ENCODE results near the gene TBL1XR1. TPM values are rescaled to one million over a fixed set of nuclear protein-coding genes. Genes with fewer than 3 reads are reported as not detected.

Gene TBL1XR1
- total RNA-seq, 4 donors from 2014 or later = 103 to 131 (median 112) TPM

- TF ChIP-seq, protein P1, sequence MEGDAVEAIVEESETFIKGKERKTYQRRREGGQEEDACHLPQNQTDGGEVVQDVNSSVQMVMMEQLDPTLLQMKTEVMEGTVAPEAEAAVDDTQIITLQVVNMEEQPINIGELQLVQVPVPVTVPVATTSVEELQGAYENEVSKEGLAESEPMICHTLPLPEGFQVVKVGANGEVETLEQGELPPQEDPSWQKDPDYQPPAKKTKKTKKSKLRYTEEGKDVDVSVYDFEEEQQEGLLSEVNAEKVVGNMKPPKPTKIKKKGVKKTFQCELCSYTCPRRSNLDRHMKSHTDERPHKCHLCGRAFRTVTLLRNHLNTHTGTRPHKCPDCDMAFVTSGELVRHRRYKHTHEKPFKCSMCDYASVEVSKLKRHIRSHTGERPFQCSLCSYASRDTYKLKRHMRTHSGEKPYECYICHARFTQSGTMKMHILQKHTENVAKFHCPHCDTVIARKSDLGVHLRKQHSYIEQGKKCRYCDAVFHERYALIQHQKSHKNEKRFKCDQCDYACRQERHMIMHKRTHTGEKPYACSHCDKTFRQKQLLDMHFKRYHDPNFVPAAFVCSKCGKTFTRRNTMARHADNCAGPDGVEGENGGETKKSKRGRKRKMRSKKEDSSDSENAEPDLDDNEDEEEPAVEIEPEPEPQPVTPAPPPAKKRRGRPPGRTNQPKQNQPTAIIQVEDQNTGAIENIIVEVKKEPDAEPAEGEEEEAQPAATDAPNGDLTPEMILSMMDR (IDR thresholded peaks at IDR 0.05; ENCODE audit: low read depth) = no peak
Measured at GRCh38 chr3:177133860-177134815, 63.1 kb downstream of the TBL1XR1 start.

DNA sequence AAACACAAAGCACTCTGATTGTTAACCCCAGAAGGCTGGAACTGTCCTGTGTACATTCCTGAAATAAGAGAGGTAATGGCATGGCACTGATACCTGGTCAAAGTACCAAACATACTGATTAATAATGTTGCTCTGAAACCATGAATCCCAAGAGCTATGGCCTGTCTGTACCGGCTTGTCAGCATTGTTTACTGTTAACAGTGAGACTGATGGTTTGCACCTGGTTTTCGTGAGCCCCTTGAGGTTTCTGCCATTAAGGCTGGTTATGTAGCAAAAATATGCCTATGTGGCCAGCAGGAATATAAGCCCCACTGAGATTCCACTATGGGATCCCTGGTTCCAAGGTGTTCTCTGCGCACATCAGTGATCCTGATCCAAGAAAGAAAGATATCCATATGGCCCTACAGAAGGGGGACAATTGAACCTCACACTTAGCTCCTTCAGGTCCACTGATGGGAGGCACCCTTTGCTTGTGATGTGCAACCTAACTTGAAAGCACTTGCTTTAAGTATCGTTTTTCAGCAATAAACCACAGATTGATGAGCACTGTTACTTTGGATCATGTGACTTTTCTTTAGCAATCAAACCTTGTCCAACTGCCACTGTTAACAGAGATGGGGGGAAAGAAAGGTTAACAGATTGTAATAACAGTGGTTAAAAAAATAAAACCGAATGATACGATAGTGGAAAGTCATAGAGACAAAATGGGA is 65.2 kb downstream of the TBL1XR1 start:
- TF ChIP-seq, protein P1 (IDR thresholded peaks at IDR 0.05; ENCODE audit: low read depth) = no peak

- TF ChIP-seq, protein P1 (IDR thresholded peaks at IDR 0.05; ENCODE audit: low read depth) = no peak
Measured at GRCh38 chr3:177127008-177127407, 70.3 kb downstream of the TBL1XR1 start.

DNA sequence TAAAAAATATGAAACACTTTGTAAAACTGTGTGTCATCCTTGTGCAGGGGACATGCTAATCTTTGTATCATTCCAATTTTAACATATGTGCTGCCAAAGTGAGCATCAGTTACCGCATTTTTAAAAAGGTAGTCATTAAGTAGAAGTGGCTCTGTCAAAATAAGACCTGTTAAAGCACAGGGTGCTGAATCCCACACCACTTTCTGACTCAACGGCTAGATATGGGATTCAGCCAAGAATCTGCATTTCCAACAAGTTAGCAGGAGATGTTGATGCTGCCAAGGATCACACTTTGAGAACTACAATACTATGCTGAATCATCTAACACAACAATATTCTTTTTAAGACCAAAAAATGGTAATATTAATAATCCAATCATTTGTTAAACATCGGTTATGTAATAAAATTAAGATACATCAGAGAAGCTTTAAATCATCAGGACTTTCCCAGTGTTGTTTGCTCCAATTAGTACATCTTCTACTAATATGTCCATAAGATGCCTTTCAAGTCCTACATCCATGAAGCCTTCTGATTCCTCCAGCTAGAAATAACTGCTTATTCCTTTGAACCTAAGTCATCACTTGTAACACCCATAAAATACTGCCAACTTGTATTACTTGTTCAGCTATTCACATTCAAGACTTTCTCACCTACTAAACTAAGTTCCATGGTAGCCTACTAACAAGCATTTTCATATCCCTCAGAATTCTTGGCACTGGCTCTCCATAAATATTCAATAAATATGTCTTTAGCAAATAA is 71.1 kb downstream of the TBL1XR1 start:
- TF ChIP-seq, protein P1 (IDR thresholded peaks at IDR 0.05; ENCODE audit: low read depth) = no peak

GRCh38 chr3:177124882-177125281 is 72.4 kb downstream of the TBL1XR1 start:
- TF ChIP-seq, protein P1 (IDR thresholded peaks at IDR 0.05; ENCODE audit: low read depth) = no peak

DNA sequence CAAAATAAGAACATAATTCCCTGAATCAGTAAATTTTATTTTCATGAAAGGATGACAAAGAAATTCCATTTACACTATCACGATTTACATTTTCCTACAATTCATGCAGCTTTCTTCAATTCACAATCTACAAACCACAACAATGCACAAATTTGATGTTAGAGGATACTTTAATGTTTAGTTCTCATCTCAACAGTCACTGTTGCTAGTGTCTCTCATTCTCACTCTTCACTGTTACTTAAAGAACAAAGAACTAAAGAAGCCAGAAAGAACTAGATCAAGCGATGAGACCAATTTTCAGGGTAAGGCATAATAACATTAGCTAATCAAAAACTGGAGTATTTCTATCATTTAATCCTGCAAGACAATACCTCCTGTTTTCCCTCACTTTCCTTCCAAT is 73.5 kb downstream of the TBL1XR1 start:
- TF ChIP-seq, protein P1 (IDR thresholded peaks at IDR 0.05; ENCODE audit: low read depth) = no peak
